HCT116 (cell line): ENCODE measurements around the gene PDE10A.

ENCODE experiments used
- CTCF ChIP-seq, 3 experiments: fragments of 200-600 bp in 1 of 3; sonication (generic) in 1 of 3; IDR thresholded peaks in 2 of 3; conservative IDR thresholded peaks in 1 of 3; 2 replicates each; pipeline ENCODE4 v1.5.1; 2012 to 2017; ENCODE audit warnings: low read depth in 2 of 3, low read length in 2 of 3, antibody characterized with exemption in 1 of 3, borderline replicate concordance in 1 of 3, control low read depth in 1 of 3, mild to moderate bottlenecking in 1 of 3, mixed read lengths in 1 of 3, mixed run types in 1 of 3, moderate library complexity in 1 of 3; ENCODE audit not compliant: insufficient read depth in 1 of 3
- EGR1 ChIP-seq: IDR thresholded peaks from 2 replicates; pipeline ENCODE4 v1.6.1; 2012; ENCODE audit warnings: low read depth
- EZH2phosphoT487 ChIP-seq: fragments of 200-600 bp; IDR thresholded peaks from 2 replicates; pipeline ENCODE4 v1.6.1; 2018; ENCODE audit warnings: antibody characterized with exemption, borderline replicate concordance
- FOSL1 ChIP-seq: IDR thresholded peaks from 2 replicates; pipeline ENCODE4 v1.6.1; 2012; ENCODE audit warnings: low read depth
- MAX ChIP-seq: IDR thresholded peaks from 2 replicates; pipeline ENCODE4 v1.6.1; 2012
- POLR2A ChIP-seq: IDR thresholded peaks from 2 replicates; pipeline ENCODE4 v1.7.0; 2011; ENCODE audit warnings: borderline replicate concordance; ENCODE audit not compliant: insufficient read depth, insufficient read length; ENCODE audit errors: extremely low read depth
- POLR2AphosphoS5 ChIP-seq: IDR thresholded peaks from 2 replicates; pipeline ENCODE4 v1.6.1; 2011; ENCODE audit warnings: mild to moderate bottlenecking, low read depth, low read length, moderate library complexity
- REST ChIP-seq: IDR thresholded peaks from 2 replicates; pipeline ENCODE4 v1.6.1; 2012; ENCODE audit warnings: low read depth
- SP1 ChIP-seq: IDR thresholded peaks from 2 replicates; pipeline ENCODE4 v1.6.1; 2012; ENCODE audit warnings: low read depth
- ZNF274 ChIP-seq: fragments of 200-500 bp; sonication (Bioruptor generic); IDR thresholded peaks from 2 replicates; pipeline ENCODE4 v1.6.1; 2014; ENCODE audit warnings: mild to moderate bottlenecking, low read depth, low read length, inconsistent platforms

- TF ChIP-seq POLR2A (no peak), POLR2AphosphoS5 (no peak), CTCF (IDR thresholded peaks at IDR 0.05 in 2 of 3, conservative IDR thresholded peaks at IDR 0.05 in 1 of 3; ENCODE audit: borderline replicate concordance in 1 of 3, insufficient read depth in 1 of 3, low read depth in 2 of 3, low read length in 2 of 3) (no peak), ZNF274 (no peak), REST (no peak), SP1 (no peak), MAX (no peak), EZH2phosphoT487 (no peak), EGR1 (no peak), FOSL1 (no peak)
These were observed 184.5 kb downstream of the PDE10A start for GRCh38 chr6:165478581-165478980.
